ENCODE results near the gene IRAK2.

The IRAK2 gene

GRCh38 chr3:10213156-10213792 is 48.6 kb downstream of the IRAK2 start:
- TF ChIP-seq ZFX (IDR thresholded peaks at IDR 0.05) = no peak
- TF ChIP-seq CTCF (conservative IDR thresholded peaks at IDR 0.05) = no peak
- H3K27ac ChIP-seq = no peak overlapping the region

- H3K27ac ChIP-seq = no peak overlapping the region
- no peak for TF ChIP-seq ZFX (IDR thresholded peaks at IDR 0.05)
These were observed 51.1 kb downstream of the IRAK2 start for GRCh38 chr3:10215578-10216368.

- H3K27ac ChIP-seq = no peak overlapping the region
- TF ChIP-seq CTCF (conservative IDR thresholded peaks at IDR 0.05) (no peak), ZFX (IDR thresholded peaks at IDR 0.05) (no peak)
These were observed 52.6 kb downstream of the IRAK2 start for GRCh38 chr3:10217359-10217758.

- H3K27ac ChIP-seq = no peak overlapping the region
- TF ChIP-seq ZFX (IDR thresholded peaks at IDR 0.05) (no peak), CTCF (conservative IDR thresholded peaks at IDR 0.05) (no peak)
These were observed 55.0 kb downstream of the IRAK2 start for GRCh38 chr3:10219737-10220136.

- no peak overlapping the region for H3K27ac ChIP-seq
- TF ChIP-seq CTCF (conservative IDR thresholded peaks at IDR 0.05) (no peak), ZFX (IDR thresholded peaks at IDR 0.05) (no peak)
These were observed 59.2 kb downstream of the IRAK2 start for GRCh38 chr3:10223676-10224639.

- TF ChIP-seq ZFX (IDR thresholded peaks at IDR 0.05) (no peak), CTCF (conservative IDR thresholded peaks at IDR 0.05) (peak; percentile 86)
- no peak overlapping the region for H3K27ac ChIP-seq
These were observed 60.3 kb downstream of the IRAK2 start for GRCh38 chr3:10224794-10225665.

- no peak for TF ChIP-seq CTCF (conservative IDR thresholded peaks at IDR 0.05)
- no peak for TF ChIP-seq ZFX (IDR thresholded peaks at IDR 0.05)
- H3K27ac ChIP-seq = no peak overlapping the region
These were observed 61.6 kb downstream of the IRAK2 start for GRCh38 chr3:10226293-10226692.
